WERI-Rb-1 (cell line): ENCODE data around the gene MX2.

Source experiments
- DNase-seq: peaks from one replicate; pipeline ENCODE4 v3.0.0-alpha.2; 2020
- H3K27ac ChIP-seq: fragments of 250-450 bp; sonication (Bioruptor Pico); 2 replicates; pipeline ENCODE4 v1.5.1; 2020; ENCODE audit warnings: mild to moderate bottlenecking, moderate library complexity
- H3K27me3 ChIP-seq: fragments of 250-450 bp; sonication (Bioruptor Pico); 2 replicates; pipeline ENCODE4 v1.5.1; 2021; ENCODE audit warnings: mild to moderate bottlenecking, low read depth, moderate library complexity; ENCODE audit not compliant: insufficient read depth, severe bottlenecking
- H3K36me3 ChIP-seq: fragments of 250-450 bp; sonication (Bioruptor Pico); 2 replicates; pipeline ENCODE4 v1.5.1; 2020; ENCODE audit warnings: mild to moderate bottlenecking, moderate library complexity
- H3K4me3 ChIP-seq: 2 replicates; pipeline ENCODE4 v1.5.1; 2011; ENCODE audit warnings: low read depth, mild to moderate bottlenecking, control low read depth, low read length
- H3K9me3 ChIP-seq: fragments of 250-450 bp; sonication (Bioruptor Pico); 2 replicates; pipeline ENCODE4 v1.5.1; 2021; ENCODE audit warnings: mild to moderate bottlenecking, moderate library complexity; ENCODE audit not compliant: severe bottlenecking
- TF ChIP-seq, protein P1 (sequence below): IDR thresholded peaks from 2 replicates; pipeline ENCODE4 v1.5.1; 2011; ENCODE audit warnings: low read depth, mild to moderate bottlenecking, control low read depth, inconsistent platforms, low read length

MX2 gene

DNA sequence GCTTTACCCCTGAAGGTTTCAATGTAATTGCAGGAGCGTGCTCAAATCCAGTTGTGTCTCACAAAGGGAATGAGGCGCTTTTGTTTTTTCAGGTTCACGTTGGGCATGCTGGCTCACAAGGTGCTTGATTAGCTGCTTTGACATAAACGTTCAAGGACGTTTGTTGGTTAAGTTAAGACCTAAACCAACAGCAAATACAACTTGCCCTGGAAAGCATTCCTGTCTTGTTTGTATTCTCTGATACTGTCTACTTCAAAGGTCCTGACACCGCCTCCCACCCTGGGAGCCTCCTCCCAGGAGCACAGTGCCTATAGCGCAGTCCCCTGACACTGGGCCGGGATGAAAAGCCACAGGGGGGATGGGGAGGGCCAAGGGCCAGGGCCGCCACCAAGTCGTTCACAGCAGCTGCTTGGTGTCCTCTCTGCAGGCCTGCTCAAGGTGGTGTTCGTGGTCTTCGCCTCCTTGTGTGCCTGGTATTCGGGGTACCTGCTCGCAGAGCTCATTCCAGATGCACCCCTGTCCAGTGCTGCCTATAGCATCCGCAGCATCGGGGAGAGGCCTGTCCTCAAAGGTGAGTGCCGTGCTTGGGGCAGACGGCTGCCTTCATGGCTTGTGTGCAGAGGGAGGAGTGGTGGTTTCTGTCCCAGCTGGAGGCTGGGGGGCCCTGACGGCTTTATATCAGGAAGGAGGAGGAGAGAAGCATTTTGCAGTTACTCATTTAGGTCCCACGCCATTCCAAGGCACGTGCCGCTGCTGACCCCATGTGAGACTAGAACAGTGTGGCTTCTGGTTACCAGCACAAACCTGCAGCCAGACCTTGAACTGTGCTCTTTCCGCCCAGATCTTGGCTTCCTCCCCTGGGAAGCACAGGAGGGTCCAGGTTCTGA lies 39.1 kb upstream of the MX2 start:
- no peak overlapping the region for H3K27ac ChIP-seq
- H3K4me3 ChIP-seq = no peak overlapping the region
- no peaks in the 10 kb centered on the region for H3K9me3 ChIP-seq
- no peaks in the 10 kb centered on the region for H3K36me3 ChIP-seq
- DNase-seq = no peak
- TF ChIP-seq, protein P1, sequence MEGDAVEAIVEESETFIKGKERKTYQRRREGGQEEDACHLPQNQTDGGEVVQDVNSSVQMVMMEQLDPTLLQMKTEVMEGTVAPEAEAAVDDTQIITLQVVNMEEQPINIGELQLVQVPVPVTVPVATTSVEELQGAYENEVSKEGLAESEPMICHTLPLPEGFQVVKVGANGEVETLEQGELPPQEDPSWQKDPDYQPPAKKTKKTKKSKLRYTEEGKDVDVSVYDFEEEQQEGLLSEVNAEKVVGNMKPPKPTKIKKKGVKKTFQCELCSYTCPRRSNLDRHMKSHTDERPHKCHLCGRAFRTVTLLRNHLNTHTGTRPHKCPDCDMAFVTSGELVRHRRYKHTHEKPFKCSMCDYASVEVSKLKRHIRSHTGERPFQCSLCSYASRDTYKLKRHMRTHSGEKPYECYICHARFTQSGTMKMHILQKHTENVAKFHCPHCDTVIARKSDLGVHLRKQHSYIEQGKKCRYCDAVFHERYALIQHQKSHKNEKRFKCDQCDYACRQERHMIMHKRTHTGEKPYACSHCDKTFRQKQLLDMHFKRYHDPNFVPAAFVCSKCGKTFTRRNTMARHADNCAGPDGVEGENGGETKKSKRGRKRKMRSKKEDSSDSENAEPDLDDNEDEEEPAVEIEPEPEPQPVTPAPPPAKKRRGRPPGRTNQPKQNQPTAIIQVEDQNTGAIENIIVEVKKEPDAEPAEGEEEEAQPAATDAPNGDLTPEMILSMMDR = no peak
- H3K27me3 ChIP-seq = no peaks in the 10 kb centered on the region

DNA sequence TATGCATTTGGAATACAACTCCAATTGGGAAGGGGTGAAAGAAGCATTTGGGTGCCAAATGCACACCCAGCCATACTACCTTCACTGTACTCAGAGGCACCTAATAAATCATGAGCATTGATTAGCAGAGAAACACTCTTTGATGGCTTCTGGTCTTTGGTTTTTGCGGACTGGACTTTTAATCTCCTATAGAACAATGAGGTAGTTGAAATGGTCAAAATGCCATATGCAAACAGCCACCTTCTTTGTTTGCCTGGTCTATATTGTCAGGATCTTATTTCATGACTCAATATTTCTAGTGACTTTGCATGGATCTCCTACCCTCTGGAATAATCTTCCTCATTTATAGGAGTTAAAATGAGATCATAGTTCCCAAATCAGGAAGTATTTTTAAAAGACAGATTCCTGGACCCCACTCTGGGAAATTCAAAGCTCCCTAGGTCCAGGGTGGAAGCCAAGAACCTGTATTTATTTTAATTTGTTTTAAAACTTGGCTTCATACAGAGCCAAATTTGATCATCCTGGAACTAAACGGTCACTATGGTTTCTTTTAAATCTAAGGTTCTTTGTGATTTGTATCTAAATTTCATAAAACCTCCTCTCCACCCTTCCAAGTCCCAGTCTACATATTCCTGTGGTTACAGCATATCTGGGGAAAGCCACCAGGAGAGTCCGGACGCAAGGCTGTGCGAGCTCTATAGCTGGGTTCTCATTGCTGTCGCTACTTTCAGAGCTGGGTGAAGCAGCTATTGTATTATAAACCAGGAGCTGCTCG lies 36.5 kb upstream of the MX2 start:
- no peak overlapping the region for H3K4me3 ChIP-seq
- DNase-seq = no peak
- TF ChIP-seq, protein P1 = no peak
- no peaks in the 10 kb centered on the region for H3K27me3 ChIP-seq
- H3K9me3 ChIP-seq = no peaks in the 10 kb centered on the region
- no peak overlapping the region for H3K27ac ChIP-seq
- H3K36me3 ChIP-seq = no peaks in the 10 kb centered on the region

DNA sequence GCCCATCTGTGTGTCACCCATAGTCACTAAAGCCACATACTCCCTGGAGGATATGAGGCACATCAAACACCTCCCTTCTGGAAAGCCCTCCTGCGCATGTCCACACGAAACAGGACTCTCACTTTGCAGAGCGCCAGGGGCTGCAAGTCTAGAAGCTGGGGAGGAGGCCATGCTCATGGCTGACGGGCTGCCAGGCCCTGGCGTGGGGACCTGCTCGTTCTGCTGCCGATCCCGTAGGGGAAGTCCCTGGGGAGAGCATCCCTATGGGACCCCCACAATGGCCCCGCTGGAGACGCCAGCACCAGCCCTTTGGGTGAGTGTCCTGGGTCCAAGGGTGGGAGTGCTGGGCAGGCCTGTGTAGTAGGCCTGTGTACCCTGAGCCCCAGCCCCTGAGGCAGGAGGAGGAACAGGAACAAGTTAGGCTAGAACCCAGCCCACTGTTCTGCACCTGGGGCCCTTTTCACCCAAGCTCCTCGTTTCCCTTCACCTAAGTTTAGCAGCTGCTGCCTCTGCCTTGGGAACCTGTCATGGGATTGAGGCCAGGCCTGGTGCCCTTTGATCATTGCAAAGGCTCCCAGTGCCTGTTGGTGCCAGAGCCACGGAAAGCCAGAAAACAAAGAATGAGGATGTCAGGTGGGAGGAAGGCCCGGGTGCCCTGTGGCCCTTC lies 35.3 kb upstream of the MX2 start:
- Histone ChIP-seq H3K27me3 (no peaks in the 10 kb centered on the region), H3K9me3 (no peaks in the 10 kb centered on the region), H3K27ac (no peak overlapping the region), H3K36me3 (no peaks in the 10 kb centered on the region), H3K4me3 (no peak overlapping the region)
- no peak for DNase-seq
- TF ChIP-seq, protein P1 = no peak

DNA sequence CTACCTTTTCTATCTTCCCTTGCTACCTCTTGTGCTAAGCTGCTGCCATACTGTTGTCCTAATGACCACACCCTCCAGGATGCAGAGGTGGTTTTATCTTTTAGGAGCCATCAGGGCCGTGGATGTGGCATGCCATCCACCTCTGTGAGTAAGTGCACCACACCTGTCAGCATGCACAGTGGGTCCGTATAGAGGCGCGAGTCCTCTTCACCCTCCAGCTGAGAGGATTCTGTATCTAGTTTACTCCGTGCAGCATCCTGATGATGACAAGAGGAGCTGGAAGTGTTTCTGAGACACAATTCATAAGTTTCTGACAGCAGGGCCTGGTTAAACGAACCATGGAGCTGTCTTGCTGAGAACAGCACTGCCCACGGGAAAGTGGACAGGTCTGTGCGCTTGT lies 34.1 kb upstream of the MX2 start:
- H3K27ac ChIP-seq = no peak overlapping the region
- H3K4me3 ChIP-seq = no peak overlapping the region
- no peaks in the 10 kb centered on the region for H3K27me3 ChIP-seq
- H3K9me3 ChIP-seq = no peaks in the 10 kb centered on the region
- DNase-seq = no peak
- H3K36me3 ChIP-seq = no peaks in the 10 kb centered on the region
- TF ChIP-seq, protein P1 = no peak

DNA sequence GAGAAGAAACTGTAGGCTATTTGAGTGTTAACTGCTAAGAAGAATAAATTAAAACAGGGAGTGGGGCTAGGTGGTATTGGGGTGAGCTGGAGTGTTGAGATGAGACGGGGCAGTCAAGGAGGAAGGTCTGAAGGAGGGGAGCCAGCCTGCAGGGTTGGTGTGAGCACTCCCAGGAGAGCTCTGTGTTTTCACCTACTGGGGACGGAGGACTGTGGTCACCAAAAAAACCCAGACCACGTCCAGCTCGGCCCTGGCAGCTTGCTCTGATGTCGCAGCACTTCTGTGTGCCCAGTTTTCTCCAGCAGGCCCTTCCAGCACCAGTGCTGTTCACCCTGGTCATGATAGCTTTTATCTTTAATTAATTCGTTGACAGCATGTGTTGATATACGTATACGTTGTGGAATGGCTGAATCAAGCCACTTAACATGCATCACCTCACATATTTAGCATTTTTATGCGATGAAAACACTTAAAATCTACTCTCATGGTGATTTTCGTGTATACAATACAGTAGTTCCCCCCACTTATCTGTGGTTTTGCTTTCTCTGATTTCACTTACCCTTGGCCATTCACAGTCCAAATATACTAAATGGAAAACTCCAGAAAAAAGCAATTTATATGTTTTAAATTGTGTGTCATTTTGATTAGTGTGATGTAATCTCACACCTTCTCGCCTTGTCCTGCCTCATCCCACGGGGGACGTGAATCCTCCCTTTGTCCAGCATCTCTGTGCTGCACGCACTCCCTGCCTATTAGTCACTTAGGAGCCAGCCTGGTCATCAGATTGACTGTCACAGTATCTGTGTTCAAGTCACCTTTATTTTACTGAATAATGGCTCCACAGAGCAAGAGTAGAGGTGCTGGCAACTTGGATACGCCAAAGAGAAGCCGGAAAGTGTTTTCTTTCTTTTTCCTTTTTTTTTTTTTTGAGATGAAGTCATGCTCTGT lies 32.9 kb upstream of the MX2 start:
- H3K36me3 ChIP-seq = no peaks in the 10 kb centered on the region
- TF ChIP-seq, protein P1 = no peak
- H3K27ac ChIP-seq = no peak overlapping the region
- no peak overlapping the region for H3K4me3 ChIP-seq
- H3K27me3 ChIP-seq = no peaks in the 10 kb centered on the region
- peaks cover 5% of the 10 kb centered on the region for H3K9me3 ChIP-seq
- no peak for DNase-seq
